Measurements from ENCODE around the gene SND1. TPM values are rescaled to one million over a fixed set of nuclear protein-coding genes. Genes with fewer than 3 reads are reported as not detected.

SND1 gene
- total RNA-seq, 2 donors from 2014 or later, result 146 to 155 TPM

DNA sequence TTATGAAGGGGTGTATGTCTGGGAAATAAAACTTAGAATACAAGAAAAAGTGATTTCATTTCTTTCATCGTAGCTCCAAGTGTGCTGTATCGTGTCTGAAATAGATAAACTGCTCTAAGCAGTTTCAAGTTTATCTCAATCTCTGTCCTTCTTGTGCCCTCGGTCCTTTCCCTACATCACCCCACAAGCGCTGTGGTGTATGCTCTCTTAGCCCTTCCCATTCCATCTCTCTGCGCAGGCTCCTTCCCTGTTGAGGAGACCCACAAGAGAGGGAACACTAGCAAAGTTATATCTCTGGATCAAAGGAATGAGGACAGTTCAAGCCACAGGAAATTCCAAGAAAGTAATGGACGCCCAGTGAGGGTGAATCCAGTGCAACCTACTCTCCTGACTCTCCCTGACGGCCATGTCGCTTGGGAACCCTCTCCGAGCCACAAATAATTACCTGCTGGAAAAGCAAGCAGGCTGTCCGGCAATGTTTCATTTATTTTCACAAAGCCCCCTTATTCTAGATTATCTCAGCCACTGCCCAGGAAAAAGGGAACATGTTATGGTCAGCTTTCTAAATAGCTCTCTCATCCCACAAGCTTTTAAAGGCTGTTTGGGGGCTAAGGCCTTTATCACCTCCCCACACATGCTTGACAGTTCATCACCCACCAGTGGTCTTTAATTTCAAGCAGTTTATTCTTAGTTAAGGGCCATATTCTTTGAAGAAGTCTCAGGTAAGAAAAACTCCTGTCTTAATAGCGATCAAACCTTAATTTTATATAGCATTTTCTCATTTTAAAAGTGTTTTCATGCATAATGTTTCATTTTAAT is 344.5 kb downstream of the SND1 start:
- intact Hi-C loops (cut with DNase I), result no loop called here
- Histone ChIP-seq H3K4me1 (peaks cover 10% of the 10 kb centered on the region), H3K36me3 (replicated peaks in 1 of 2; ENCODE audit: insufficient read depth in 1 of 2, low read depth in 2 of 2) (peaks cover 0 to 1% of the 10 kb centered on the region in 2 donors), H3K27ac (no peak overlapping the region), H3K4me3 (no peak overlapping the region), H3K9me3 (no peaks in the 10 kb centered on the region), H3K27me3 (no peaks in the 10 kb centered on the region)
- DNase-seq (no peak), ATAC-seq (no peak)
- 91 to 92% methylated on average over 11 of the region's 11 CpGs for WGBS, 2 donors
- TF ChIP-seq POLR2A (IDR thresholded peaks at IDR 0.05), result no peak
- TF ChIP-seq, protein P1, sequence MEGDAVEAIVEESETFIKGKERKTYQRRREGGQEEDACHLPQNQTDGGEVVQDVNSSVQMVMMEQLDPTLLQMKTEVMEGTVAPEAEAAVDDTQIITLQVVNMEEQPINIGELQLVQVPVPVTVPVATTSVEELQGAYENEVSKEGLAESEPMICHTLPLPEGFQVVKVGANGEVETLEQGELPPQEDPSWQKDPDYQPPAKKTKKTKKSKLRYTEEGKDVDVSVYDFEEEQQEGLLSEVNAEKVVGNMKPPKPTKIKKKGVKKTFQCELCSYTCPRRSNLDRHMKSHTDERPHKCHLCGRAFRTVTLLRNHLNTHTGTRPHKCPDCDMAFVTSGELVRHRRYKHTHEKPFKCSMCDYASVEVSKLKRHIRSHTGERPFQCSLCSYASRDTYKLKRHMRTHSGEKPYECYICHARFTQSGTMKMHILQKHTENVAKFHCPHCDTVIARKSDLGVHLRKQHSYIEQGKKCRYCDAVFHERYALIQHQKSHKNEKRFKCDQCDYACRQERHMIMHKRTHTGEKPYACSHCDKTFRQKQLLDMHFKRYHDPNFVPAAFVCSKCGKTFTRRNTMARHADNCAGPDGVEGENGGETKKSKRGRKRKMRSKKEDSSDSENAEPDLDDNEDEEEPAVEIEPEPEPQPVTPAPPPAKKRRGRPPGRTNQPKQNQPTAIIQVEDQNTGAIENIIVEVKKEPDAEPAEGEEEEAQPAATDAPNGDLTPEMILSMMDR (IDR thresholded peaks at IDR 0.05), result no peak

DNA sequence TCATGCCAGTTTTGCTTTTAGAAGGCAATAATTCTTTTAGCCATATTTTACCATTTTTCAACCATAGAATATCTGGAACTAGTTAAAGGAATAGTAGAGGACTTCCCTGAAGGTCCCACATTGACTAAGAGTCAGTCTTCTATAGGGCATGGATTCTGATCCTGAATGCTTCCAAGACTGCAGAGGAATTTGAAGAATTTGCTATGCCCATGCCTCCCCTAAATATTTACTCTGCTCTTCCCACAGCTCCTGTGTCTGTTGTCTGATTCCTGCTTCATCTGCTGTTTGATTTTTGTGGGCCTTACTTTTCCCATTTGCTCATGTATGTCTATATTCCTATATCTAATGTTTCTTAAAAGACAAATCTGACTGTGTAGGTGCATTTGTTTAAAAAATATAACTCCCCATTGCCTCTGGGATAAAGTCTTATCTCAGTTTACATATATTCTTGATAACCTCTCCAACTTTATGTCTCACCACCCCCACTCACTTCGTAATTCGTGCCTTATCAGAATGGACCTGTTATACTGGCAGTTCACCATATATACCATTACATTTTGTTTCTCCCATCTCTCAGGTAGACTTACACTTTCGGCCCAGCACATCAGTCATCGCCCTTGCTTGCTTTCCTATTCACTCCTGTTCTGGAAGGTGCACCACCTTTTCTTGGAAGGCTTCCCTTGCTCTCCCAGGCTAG is 345.4 kb downstream of the SND1 start:
- intact Hi-C loops (cut with DNase I), result no loop called here
- DNase-seq (no peak), ATAC-seq (no peak)
- TF ChIP-seq, protein P1 (IDR thresholded peaks at IDR 0.05), result no peak
- no peak for TF ChIP-seq POLR2A (IDR thresholded peaks at IDR 0.05)
- no peaks in the 10 kb centered on the region for H3K27me3 ChIP-seq
- no peak overlapping the region for H3K4me3 ChIP-seq
- no peak overlapping the region for H3K27ac ChIP-seq
- no peaks in the 10 kb centered on the region for H3K9me3 ChIP-seq
- WGBS, 2 donors, result 48 to 73% methylated on average over 4 of the region's 4 CpGs
- peaks cover 12% of the 10 kb centered on the region for H3K4me1 ChIP-seq
- H3K36me3 ChIP-seq (replicated peaks in 1 of 2; ENCODE audit: insufficient read depth in 1 of 2, low read depth in 2 of 2), result no peaks in the 10 kb centered on the region

- H3K4me1 ChIP-seq, result peaks cover 17% of the 10 kb centered on the region
- H3K9me3 ChIP-seq, result no peaks in the 10 kb centered on the region
- TF ChIP-seq POLR2A (IDR thresholded peaks at IDR 0.05), result no peak
- TF ChIP-seq, protein P1 (IDR thresholded peaks at IDR 0.05), result no peak
- H3K27me3 ChIP-seq, result no peaks in the 10 kb centered on the region
- ATAC-seq (no peak), DNase-seq (no peak)
- no peak overlapping the region for H3K4me3 ChIP-seq
- intact Hi-C loops (cut with DNase I), result no loop called here
- H3K27ac ChIP-seq, result no peak overlapping the region
- no peaks in the 10 kb centered on the region for H3K36me3 ChIP-seq (replicated peaks in 1 of 2; ENCODE audit: insufficient read depth in 1 of 2, low read depth in 2 of 2)
- 63 to 74% methylated on average over 2 of the region's 2 CpGs for WGBS, 2 donors
Measured at GRCh38 chr7:127998671-127999070, 346.7 kb downstream of the SND1 start.

GRCh38 chr7:128000048-128000447 is 348.1 kb downstream of the SND1 start:
- no peak for ATAC-seq
- Histone ChIP-seq H3K27me3 (no peaks in the 10 kb centered on the region), H3K9me3 (no peaks in the 10 kb centered on the region), H3K36me3 (replicated peaks in 1 of 2; ENCODE audit: insufficient read depth in 1 of 2, low read depth in 2 of 2) (no peaks in the 10 kb centered on the region), H3K4me1 (peaks cover 29% of the 10 kb centered on the region), H3K4me3 (no peak overlapping the region), H3K27ac (no peak overlapping the region)
- 100% methylated on average over 1 of the region's 1 CpG for WGBS, 2 donors
- intact Hi-C loops (cut with DNase I), result no loop called here
- no peak for TF ChIP-seq POLR2A (IDR thresholded peaks at IDR 0.05)
- TF ChIP-seq, protein P1 (IDR thresholded peaks at IDR 0.05), result no peak
- no peak for DNase-seq

Data from body of pancreas (tissue), 4 donors.